Activated CD8-positive, alpha-beta memory T cell treated with anti-CD3 and anti-CD28 coated beads, Interleukin-2, amount 10 ng/mL, durations not matched to agents 7 days and 5 days (primary cell): ENCODE results near the gene LARP4B. TPM values are rescaled to one million over a fixed set of nuclear protein-coding genes. Genes with fewer than 3 reads are reported as not detected.

Experiments used
- ATAC-seq: fragments of 150-1000 bp; cut with Tn5 transposase; one replicate; pipeline ENCODE4 v1.10.0; 2021; ENCODE audit warnings: moderate library complexity
- CTCF ChIA-PET: fragments of 350-600 bp; sonication (Branson Sonifier 250); formaldehyde crosslinking; loops from one replicate; lab custom pipeline; 2021; ENCODE audit warnings: antibody characterized with exemption; lab: Charles Lee
- DNase-seq: peaks from one replicate; pipeline ENCODE4 v3.0.0-alpha.2; 2020
- H3K27ac Mint-ChIP-seq: one replicate; pipeline ENCODE4 v1.8.0; 2021; ENCODE audit warnings: mild to moderate bottlenecking, mixed read lengths
- H3K27me3 Mint-ChIP-seq: one replicate; pipeline ENCODE4 v1.8.0; 2021; ENCODE audit warnings: mixed read lengths
- H3K36me3 Mint-ChIP-seq: one replicate; pipeline ENCODE4 v1.8.0; 2021; ENCODE audit warnings: mild to moderate bottlenecking, mixed read lengths
- H3K4me1 Mint-ChIP-seq: one replicate; pipeline ENCODE4 v1.8.0; 2021; ENCODE audit warnings: mixed read lengths
- H3K4me3 Mint-ChIP-seq: one replicate; pipeline ENCODE4 v1.8.0; 2021; ENCODE audit warnings: mild to moderate bottlenecking, moderate library complexity, mixed read lengths
- H3K9me3 Mint-ChIP-seq: one replicate; pipeline ENCODE4 v1.8.0; 2022; ENCODE audit warnings: low read depth, mixed read lengths
- total RNA-seq, 2 experiments: library from RNA; stranded (reverse); gene quantifications; one replicate each; pipeline ENCODE4 v1.2.3, GENCODE V29; 2021

LARP4B gene
- total RNA-seq, 2 experiments from 2014 or later: 126 to 135 TPM

- Mint-ChIP-seq H3K4me3 (no peak overlapping the region), H3K27me3 (peaks cover 25% of the 10 kb centered on the region), H3K27ac (no peak overlapping the region), H3K4me1 (peaks cover 3% of the 10 kb centered on the region), H3K36me3 (no peaks in the 10 kb centered on the region), H3K9me3 (no peaks in the 10 kb centered on the region)
- CTCF ChIA-PET: no interaction called here
- no peak for ATAC-seq
- no peak for DNase-seq
Measured at GRCh38 chr10:968546-969199, 37.2 kb upstream of the LARP4B start.

- no peaks in the 10 kb centered on the region for H3K9me3 Mint-ChIP-seq
- H3K27ac Mint-ChIP-seq: no peak overlapping the region
- H3K4me3 Mint-ChIP-seq: no peak overlapping the region
- no peak for ATAC-seq
- CTCF ChIA-PET: no interaction called here
- peaks cover 3% of the 10 kb centered on the region for H3K4me1 Mint-ChIP-seq
- no peak for DNase-seq
- H3K27me3 Mint-ChIP-seq: peaks cover 25% of the 10 kb centered on the region
- no peaks in the 10 kb centered on the region for H3K36me3 Mint-ChIP-seq
Measured at GRCh38 chr10:966466-967235, 35.1 kb upstream of the LARP4B start.

- ATAC-seq: no peak
- Mint-ChIP-seq H3K4me1 (peaks cover 3% of the 10 kb centered on the region), H3K36me3 (no peaks in the 10 kb centered on the region), H3K27me3 (peaks cover 21% of the 10 kb centered on the region), H3K27ac (no peak overlapping the region), H3K4me3 (no peak overlapping the region), H3K9me3 (no peaks in the 10 kb centered on the region)
- DNase-seq: no peak
- CTCF ChIA-PET: no interaction called here
Measured at GRCh38 chr10:964988-965417, 33.5 kb upstream of the LARP4B start.

- Mint-ChIP-seq H3K36me3 (no peaks in the 10 kb centered on the region), H3K4me3 (no peak overlapping the region), H3K4me1 (peaks cover 3% of the 10 kb centered on the region), H3K27ac (no peak overlapping the region), H3K9me3 (no peaks in the 10 kb centered on the region), H3K27me3 (peaks cover 18% of the 10 kb centered on the region)
- no peak for DNase-seq
- ATAC-seq: no peak
- CTCF ChIA-PET: no interaction called here
Measured at GRCh38 chr10:964321-964987, 32.9 kb upstream of the LARP4B start.

GRCh38 chr10:963655-964054 is 32.1 kb upstream of the LARP4B start:
- Mint-ChIP-seq H3K9me3 (no peaks in the 10 kb centered on the region), H3K4me1 (peaks cover 3% of the 10 kb centered on the region), H3K4me3 (no peak overlapping the region), H3K36me3 (no peaks in the 10 kb centered on the region), H3K27ac (no peak overlapping the region), H3K27me3 (peaks cover 11% of the 10 kb centered on the region)
- CTCF ChIA-PET: no interaction called here
- ATAC-seq: no peak
- DNase-seq: no peak

- H3K9me3 Mint-ChIP-seq: no peaks in the 10 kb centered on the region
- peaks cover 3% of the 10 kb centered on the region for H3K4me1 Mint-ChIP-seq
- no peak overlapping the region for H3K4me3 Mint-ChIP-seq
- DNase-seq (no peak), ATAC-seq (no peak)
- peaks cover 10% of the 10 kb centered on the region for H3K27me3 Mint-ChIP-seq
- H3K27ac Mint-ChIP-seq: no peak overlapping the region
- CTCF ChIA-PET: no interaction called here
- no peaks in the 10 kb centered on the region for H3K36me3 Mint-ChIP-seq
Measured at GRCh38 chr10:963186-963585, 31.7 kb upstream of the LARP4B start.

GRCh38 chr10:962342-962741 is 30.8 kb upstream of the LARP4B start:
- Mint-ChIP-seq H3K4me3 (no peak overlapping the region), H3K4me1 (peaks cover 3% of the 10 kb centered on the region), H3K9me3 (no peaks in the 10 kb centered on the region), H3K27me3 (peaks cover 8% of the 10 kb centered on the region), H3K36me3 (no peaks in the 10 kb centered on the region), H3K27ac (no peak overlapping the region)
- ATAC-seq (no peak), DNase-seq (no peak)
- CTCF ChIA-PET: no interaction called here

GRCh38 chr10:958856-959255 is 27.4 kb upstream of the LARP4B start:
- H3K36me3 Mint-ChIP-seq: no peaks in the 10 kb centered on the region
- H3K4me3 Mint-ChIP-seq: no peak overlapping the region
- H3K27me3 Mint-ChIP-seq: peaks cover 9% of the 10 kb centered on the region
- no peak for ATAC-seq
- H3K4me1 Mint-ChIP-seq: no peaks in the 10 kb centered on the region
- no peak for DNase-seq
- H3K9me3 Mint-ChIP-seq: no peaks in the 10 kb centered on the region
- H3K27ac Mint-ChIP-seq: no peak overlapping the region
- CTCF ChIA-PET: no interaction called here

GRCh38 chr10:958106-958505 is 26.6 kb upstream of the LARP4B start:
- no peak overlapping the region for H3K4me3 Mint-ChIP-seq
- CTCF ChIA-PET: no interaction called here
- no peak overlapping the region for H3K27ac Mint-ChIP-seq
- H3K27me3 Mint-ChIP-seq: peaks cover 9% of the 10 kb centered on the region
- H3K9me3 Mint-ChIP-seq: no peaks in the 10 kb centered on the region
- H3K36me3 Mint-ChIP-seq: no peaks in the 10 kb centered on the region
- ATAC-seq (no peak), DNase-seq (no peak)
- no peaks in the 10 kb centered on the region for H3K4me1 Mint-ChIP-seq

- H3K4me1 Mint-ChIP-seq: no peaks in the 10 kb centered on the region
- DNase-seq: no peak
- CTCF ChIA-PET: no interaction called here
- ATAC-seq: no peak
- peaks cover 9% of the 10 kb centered on the region for H3K27me3 Mint-ChIP-seq
- no peaks in the 10 kb centered on the region for H3K9me3 Mint-ChIP-seq
- no peaks in the 10 kb centered on the region for H3K36me3 Mint-ChIP-seq
- H3K27ac Mint-ChIP-seq: no peak overlapping the region
- H3K4me3 Mint-ChIP-seq: no peak overlapping the region
Measured at GRCh38 chr10:955820-956217, 24.3 kb upstream of the LARP4B start.

GRCh38 chr10:955127-955819 is 23.8 kb upstream of the LARP4B start:
- Mint-ChIP-seq H3K4me1 (no peaks in the 10 kb centered on the region), H3K27ac (no peak overlapping the region), H3K36me3 (no peaks in the 10 kb centered on the region), H3K4me3 (no peak overlapping the region), H3K9me3 (no peaks in the 10 kb centered on the region), H3K27me3 (peaks cover 9% of the 10 kb centered on the region)
- ATAC-seq (no peak), DNase-seq (no peak)
- CTCF ChIA-PET: no interaction called here

GRCh38 chr10:954396-954795 is 22.9 kb upstream of the LARP4B start:
- H3K27me3 Mint-ChIP-seq: peaks cover 11% of the 10 kb centered on the region
- no peaks in the 10 kb centered on the region for H3K4me1 Mint-ChIP-seq
- H3K27ac Mint-ChIP-seq: no peak overlapping the region
- H3K4me3 Mint-ChIP-seq: no peak overlapping the region
- CTCF ChIA-PET: no interaction called here
- no peaks in the 10 kb centered on the region for H3K9me3 Mint-ChIP-seq
- DNase-seq: no peak
- no peaks in the 10 kb centered on the region for H3K36me3 Mint-ChIP-seq
- no peak for ATAC-seq

GRCh38 chr10:953836-954235 is 22.3 kb upstream of the LARP4B start:
- no peaks in the 10 kb centered on the region for H3K36me3 Mint-ChIP-seq
- CTCF ChIA-PET: no interaction called here
- no peak overlapping the region for H3K4me3 Mint-ChIP-seq
- ATAC-seq (no peak), DNase-seq (no peak)
- peaks cover 11% of the 10 kb centered on the region for H3K27me3 Mint-ChIP-seq
- no peak overlapping the region for H3K27ac Mint-ChIP-seq
- H3K4me1 Mint-ChIP-seq: no peaks in the 10 kb centered on the region
- no peaks in the 10 kb centered on the region for H3K9me3 Mint-ChIP-seq
